Sigmoid colon (tissue), 7 donors: ENCODE data around the gene IL15RA. TPM values are rescaled to one million over a fixed set of nuclear protein-coding genes. Genes with fewer than 3 reads are reported as not detected.

Experiments used
- DNase-seq: peaks from one replicate; pipeline ENCODE4 v3.0.0-alpha.2; 2019
- H3K27ac ChIP-seq, 4 donors: fragments of 200-600 bp; sonication (generic); one replicate each; pipeline ENCODE4 v1.5.1; 2016 to 2019; ENCODE audit warnings: mild to moderate bottlenecking in 1 of 4
- H3K27me3 ChIP-seq, 3 donors: fragments of 200-600 bp; sonication (generic); one replicate each; pipeline ENCODE4 v1.5.1; 2019; ENCODE audit warnings: mild to moderate bottlenecking in 1 of 3
- H3K36me3 ChIP-seq, 4 donors: fragments of 200-600 bp; sonication (generic); one replicate each; pipeline ENCODE4 v1.5.1; 2016 to 2019
- H3K4me1 ChIP-seq, 4 donors: fragments of 200-600 bp; sonication (generic); one replicate each; pipeline ENCODE4 v1.5.1; 2017 to 2019
- H3K4me3 ChIP-seq, 4 donors: fragments of 200-600 bp; sonication (generic); one replicate each; pipeline ENCODE4 v1.5.1; 2017 to 2019; ENCODE audit warnings: mild to moderate bottlenecking in 2 of 4, moderate library complexity in 1 of 4
- H3K9me3 ChIP-seq, 4 donors: fragments of 200-600 bp in 3 of 4; sonication (generic) in 3 of 4; one replicate each; pipeline versions ENCODE4 v1.5.1 to v1.6.1; 2013 to 2019
- CTCF ChIP-seq, 4 experiments: fragments of 450-650 bp in 3 of 4; fragments of 200-600 bp in 1 of 4; IDR thresholded peaks; one replicate each; pipeline ENCODE4 v1.5.1; 2016 to 2019; ENCODE audit warnings: antibody characterized with exemption in 4 of 4, mild to moderate bottlenecking in 3 of 4, moderate library complexity in 2 of 4
- EP300 ChIP-seq, 4 donors: sonication (generic); formaldehyde crosslinking; IDR thresholded peaks; one replicate each; pipeline ENCODE4 v1.6.1; 2017; ENCODE audit warnings: antibody characterized with exemption in 4 of 4
- POLR2A ChIP-seq, 2 donors: fragments of 450-650 bp; IDR thresholded peaks; one replicate each; pipeline ENCODE4 v1.6.1; 2016; ENCODE audit warnings: antibody characterized with exemption in 2 of 2, mild to moderate bottlenecking in 2 of 2, moderate library complexity in 2 of 2
- POLR2AphosphoS5 ChIP-seq, 4 donors: sonication (generic); formaldehyde crosslinking; IDR thresholded peaks; one replicate each; pipeline ENCODE4 v1.6.1; 2017; ENCODE audit warnings: antibody characterized with exemption in 4 of 4
- WGBS, 2 donors: extraction: QIAGEN DNeasy Blood & Tissue Kit; methylation state at CpG; one replicate each; pipeline ENCODE4 v1.1.7; 2013; 5-methylcytosine and 5-hydroxymethylcytosine counted together
- intact Hi-C: fragments of 100-400 bp; cut with DNase I; formaldehyde crosslinking; loops from one replicate; pipeline ENCODE4 v1.15.1; 2023
- polyA plus RNA-seq, 3 donors: library from polyadenylated mRNA; stranded (reverse); fragments of 200-250 nt; gene quantifications; one replicate each; pipeline ENCODE4 v1.2.3, GENCODE V29; 2013
- total RNA-seq, 4 donors: library from RNA; depleted of rRNA; stranded (reverse); fragments of >200 nt; gene quantifications; one replicate each; pipeline ENCODE4 v1.1.0, GENCODE V29; 2016
- donor health status: healthy with polysubstance abuse.
- donor health status: Bipolar disorder and iron deficiency.
- donor health status: healthy.

Gene IL15RA
- total and polyA plus RNA-seq, 7 donors = 5.5 to 23.7 (median 15.8) TPM

GRCh38 chr10:5996696-5997095, 19.4 kb upstream of the IL15RA start:
- no peak for DNase-seq
- intact Hi-C loops = no loop called here
- WGBS, 2 donors = 92 to 95% methylated on average over 4 of the region's 4 CpGs
- Histone ChIP-seq H3K4me3 (no peak overlapping the region), H3K36me3 (no peaks in the 10 kb centered on the region), H3K27ac (no peak overlapping the region), H3K9me3 (peaks cover 0 to 6% (median under 1%) of the 10 kb centered on the region in 4 donors), H3K4me1 (no peaks in the 10 kb centered on the region), H3K27me3 (no peaks in the 10 kb centered on the region)
- TF ChIP-seq CTCF (IDR thresholded peaks at IDR 0.05) (no peak), EP300 (IDR thresholded peaks at IDR 0.05) (no peak), POLR2AphosphoS5 (IDR thresholded peaks at IDR 0.05) (no peak), POLR2A (IDR thresholded peaks at IDR 0.05) (no peak)

- Histone ChIP-seq H3K4me1 (no peaks in the 10 kb centered on the region), H3K36me3 (no peaks in the 10 kb centered on the region), H3K4me3 (no peak overlapping the region), H3K27ac (no peak overlapping the region), H3K27me3 (no peaks in the 10 kb centered on the region), H3K9me3 (peaks cover 0 to 6% (median 2%) of the 10 kb centered on the region in 4 donors)
- intact Hi-C loops = no loop called here
- TF ChIP-seq POLR2AphosphoS5 (IDR thresholded peaks at IDR 0.05) (no peak), CTCF (IDR thresholded peaks at IDR 0.05) (no peak), EP300 (IDR thresholded peaks at IDR 0.05) (no peak)
- DNase-seq = no peak
- WGBS, 2 donors = 93 to 98% methylated on average over 1 of the region's 1 CpG
Measured at GRCh38 chr10:5992398-5992797, 15.1 kb upstream of the IL15RA start.

GRCh38 chr10:5991708-5992107, 14.4 kb upstream of the IL15RA start:
- Histone ChIP-seq H3K9me3 (peaks cover 0 to 6% (median 2%) of the 10 kb centered on the region in 4 donors), H3K27ac (no peak overlapping the region), H3K27me3 (no peaks in the 10 kb centered on the region), H3K36me3 (no peaks in the 10 kb centered on the region), H3K4me3 (no peak overlapping the region), H3K4me1 (no peaks in the 10 kb centered on the region)
- TF ChIP-seq CTCF (IDR thresholded peaks at IDR 0.05) = no peak
- intact Hi-C loops = no loop called here
- no peak for DNase-seq

GRCh38 chr10:5989756-5990155, 12.4 kb upstream of the IL15RA start:
- no peaks in the 10 kb centered on the region for H3K27me3 ChIP-seq
- no peak for DNase-seq
- intact Hi-C loops = no loop called here
- TF ChIP-seq POLR2AphosphoS5 (IDR thresholded peaks at IDR 0.05) (no peak), POLR2A (IDR thresholded peaks at IDR 0.05) (no peak), EP300 (IDR thresholded peaks at IDR 0.05) (no peak), CTCF (IDR thresholded peaks at IDR 0.05) (no peak)
- H3K27ac ChIP-seq = peak overlapping the region; percentile 6 to 46 (median 22)
- 82% methylated on average over 2 of the region's 2 CpGs for WGBS, 2 donors
- peaks cover 0 to 6% (median 2%) of the 10 kb centered on the region in 4 donors for H3K9me3 ChIP-seq
- H3K4me3 ChIP-seq = no peak overlapping the region
- no peaks in the 10 kb centered on the region for H3K4me1 ChIP-seq
- no peaks in the 10 kb centered on the region for H3K36me3 ChIP-seq

GRCh38 chr10:5988336-5988920, 11.1 kb upstream of the IL15RA start:
- Histone ChIP-seq H3K9me3 (peaks cover 0 to 6% (median 2%) of the 10 kb centered on the region in 4 donors), H3K27ac (peak overlapping the region in 3 of 4 donors; percentile 44 to 51 (median 46)), H3K36me3 (no peaks in the 10 kb centered on the region), H3K27me3 (no peaks in the 10 kb centered on the region), H3K4me3 (no peak overlapping the region), H3K4me1 (no peaks in the 10 kb centered on the region)
- no peak for DNase-seq
- TF ChIP-seq EP300 (IDR thresholded peaks at IDR 0.05) = no peak
- no peak for TF ChIP-seq POLR2AphosphoS5 (IDR thresholded peaks at IDR 0.05)
- no peak for TF ChIP-seq CTCF (IDR thresholded peaks at IDR 0.05)
- TF ChIP-seq POLR2A (IDR thresholded peaks at IDR 0.05) = no peak
- WGBS, 2 donors = 88 to 94% methylated on average over 10 of the region's 10 CpGs
- intact Hi-C loops = no loop called here
